H1 (cell line): Measurements from ENCODE around the gene CDK9.

Experiments used
- EZH2 ChIP-seq: fragments of 200-600 bp; sonication (generic); IDR thresholded peaks from 2 replicates; pipeline ENCODE4 v1.7.1; 2012; ENCODE audit warnings: low read depth, mild to moderate bottlenecking, moderate library complexity, low read length, inconsistent platforms; ENCODE audit not compliant: severe bottlenecking
- GABPA ChIP-seq: IDR thresholded peaks from 2 replicates; pipeline ENCODE4 v1.6.1; 2011; ENCODE audit warnings: mild to moderate bottlenecking, low read length, moderate library complexity, borderline replicate concordance; ENCODE audit not compliant: insufficient read depth
- HDAC2 ChIP-seq, 2 experiments: fragments of 300-600 bp in 1 of 2; sonication (generic) in 1 of 2; IDR thresholded peaks; 2 replicates each; pipeline ENCODE4 v1.6.1; 2011 to 2012; ENCODE audit warnings: low read depth in 2 of 2, low read length in 2 of 2, mild to moderate bottlenecking in 2 of 2, moderate library complexity in 2 of 2, borderline replicate concordance in 1 of 2, inconsistent platforms in 1 of 2
- RFX5 ChIP-seq: IDR thresholded peaks from 2 replicates; pipeline ENCODE4 v1.6.1; 2011; ENCODE audit warnings: low read depth, low read length, improper control_type of control experiment, borderline replicate concordance
- TAF7 ChIP-seq: optimal IDR thresholded peaks from 2 replicates; pipeline ENCODE3; 2011; ENCODE audit warnings: low read depth, mild to moderate bottlenecking, inconsistent platforms, low read length, moderate library complexity, borderline replicate concordance
- TF ChIP-seq, protein P1 (sequence below), 3 experiments: IDR thresholded peaks; 1 replicate in 2 of 3; 2 replicates in 1 of 3; pipeline versions ENCODE4 v1.5.1 to v1.6.1; 2011; ENCODE audit warnings: low read length in 3 of 3, mild to moderate bottlenecking in 3 of 3, inconsistent platforms in 2 of 3, low read depth in 1 of 3, moderate library complexity in 1 of 3; ENCODE audit not compliant: insufficient read depth in 1 of 3; ENCODE audit errors: control extremely low read depth in 1 of 3

GRCh38 chr9:127738666-127739065 lies 47.2 kb upstream of the CDK9 start:
- TF ChIP-seq EZH2 (no peak), TAF7 (no peak), HDAC2 (IDR thresholded peaks at IDR 0.05; ENCODE audit: borderline replicate concordance in 1 of 2, low read depth in 2 of 2, low read length in 2 of 2) (no peak), GABPA (no peak), RFX5 (no peak)
- TF ChIP-seq, protein P1, sequence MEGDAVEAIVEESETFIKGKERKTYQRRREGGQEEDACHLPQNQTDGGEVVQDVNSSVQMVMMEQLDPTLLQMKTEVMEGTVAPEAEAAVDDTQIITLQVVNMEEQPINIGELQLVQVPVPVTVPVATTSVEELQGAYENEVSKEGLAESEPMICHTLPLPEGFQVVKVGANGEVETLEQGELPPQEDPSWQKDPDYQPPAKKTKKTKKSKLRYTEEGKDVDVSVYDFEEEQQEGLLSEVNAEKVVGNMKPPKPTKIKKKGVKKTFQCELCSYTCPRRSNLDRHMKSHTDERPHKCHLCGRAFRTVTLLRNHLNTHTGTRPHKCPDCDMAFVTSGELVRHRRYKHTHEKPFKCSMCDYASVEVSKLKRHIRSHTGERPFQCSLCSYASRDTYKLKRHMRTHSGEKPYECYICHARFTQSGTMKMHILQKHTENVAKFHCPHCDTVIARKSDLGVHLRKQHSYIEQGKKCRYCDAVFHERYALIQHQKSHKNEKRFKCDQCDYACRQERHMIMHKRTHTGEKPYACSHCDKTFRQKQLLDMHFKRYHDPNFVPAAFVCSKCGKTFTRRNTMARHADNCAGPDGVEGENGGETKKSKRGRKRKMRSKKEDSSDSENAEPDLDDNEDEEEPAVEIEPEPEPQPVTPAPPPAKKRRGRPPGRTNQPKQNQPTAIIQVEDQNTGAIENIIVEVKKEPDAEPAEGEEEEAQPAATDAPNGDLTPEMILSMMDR (IDR thresholded peaks at IDR 0.05; ENCODE audit: control extremely low read depth in 1 of 3, insufficient read depth in 1 of 3, low read depth in 1 of 3, low read length in 3 of 3): no peak
